HG03378 (cell line): ENCODE results near the gene ARHGEF19.

Source experiments
- ATAC-seq: cut with Tn5 transposase; IDR thresholded peaks from one replicate; pipeline ENCODE4 v1.9.1; 2021; ENCODE audit warnings: mild to moderate bottlenecking, moderate library complexity; ENCODE audit not compliant: unreplicated experiment

Gene ARHGEF19

DNA sequence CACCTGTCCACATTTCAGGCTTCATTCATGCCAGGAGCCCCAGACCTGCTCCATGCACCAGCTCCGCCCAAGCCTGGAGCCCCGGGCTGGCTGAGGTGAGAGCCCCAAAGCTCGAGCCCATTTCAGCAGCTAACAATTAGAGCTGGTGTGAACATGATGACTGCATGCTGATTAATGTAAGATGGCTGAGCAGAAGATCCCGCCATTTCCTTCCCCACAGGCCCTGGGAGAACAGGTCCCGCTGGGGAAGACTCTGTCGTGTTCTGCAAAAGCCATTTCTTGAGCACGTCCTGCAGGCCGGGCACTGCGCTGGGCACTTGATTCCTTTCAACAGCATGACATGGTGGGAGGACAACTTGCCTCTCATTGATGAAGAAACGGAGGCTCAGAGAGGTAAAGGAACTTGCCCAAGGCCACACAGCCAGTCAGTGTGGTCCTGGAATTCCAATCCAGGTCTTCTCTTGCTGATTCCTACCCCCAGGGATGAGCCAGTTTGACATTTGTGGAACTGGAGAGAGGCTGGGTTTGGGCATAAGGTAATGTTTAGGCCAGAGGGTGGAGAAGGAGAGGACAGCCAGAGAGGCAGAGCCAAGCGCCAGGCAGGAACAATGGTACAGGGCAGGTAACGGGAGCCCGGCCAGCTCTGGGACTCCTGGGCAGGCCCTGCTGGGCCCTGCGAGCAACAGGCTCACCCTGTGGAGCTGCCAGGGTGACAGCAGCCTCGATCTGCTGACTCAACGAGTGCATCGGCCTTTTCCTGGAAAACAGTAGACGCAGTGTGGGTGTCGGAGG is 28.5 kb downstream of the ARHGEF19 start:
- no peak for ATAC-seq

DNA sequence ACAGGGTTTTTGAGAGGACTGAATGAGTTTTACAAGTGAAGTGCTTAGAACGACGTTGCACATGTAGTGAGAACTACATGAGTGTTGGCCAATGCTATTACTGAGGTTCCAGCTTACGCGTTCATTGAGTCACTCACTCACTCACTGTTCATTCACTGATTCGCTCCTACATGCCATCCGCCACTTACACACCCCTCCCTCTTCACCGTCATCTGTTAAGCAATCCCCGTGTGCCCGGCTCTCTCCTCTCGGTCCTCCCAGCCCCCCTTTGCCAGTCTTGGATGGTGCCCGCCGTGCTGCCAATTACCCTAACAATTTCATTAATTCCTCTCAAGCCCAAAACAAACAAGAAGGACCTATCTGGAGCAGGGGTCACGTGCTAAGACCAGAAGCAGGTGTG is 29.3 kb downstream of the ARHGEF19 start:
- ATAC-seq = no peak

DNA sequence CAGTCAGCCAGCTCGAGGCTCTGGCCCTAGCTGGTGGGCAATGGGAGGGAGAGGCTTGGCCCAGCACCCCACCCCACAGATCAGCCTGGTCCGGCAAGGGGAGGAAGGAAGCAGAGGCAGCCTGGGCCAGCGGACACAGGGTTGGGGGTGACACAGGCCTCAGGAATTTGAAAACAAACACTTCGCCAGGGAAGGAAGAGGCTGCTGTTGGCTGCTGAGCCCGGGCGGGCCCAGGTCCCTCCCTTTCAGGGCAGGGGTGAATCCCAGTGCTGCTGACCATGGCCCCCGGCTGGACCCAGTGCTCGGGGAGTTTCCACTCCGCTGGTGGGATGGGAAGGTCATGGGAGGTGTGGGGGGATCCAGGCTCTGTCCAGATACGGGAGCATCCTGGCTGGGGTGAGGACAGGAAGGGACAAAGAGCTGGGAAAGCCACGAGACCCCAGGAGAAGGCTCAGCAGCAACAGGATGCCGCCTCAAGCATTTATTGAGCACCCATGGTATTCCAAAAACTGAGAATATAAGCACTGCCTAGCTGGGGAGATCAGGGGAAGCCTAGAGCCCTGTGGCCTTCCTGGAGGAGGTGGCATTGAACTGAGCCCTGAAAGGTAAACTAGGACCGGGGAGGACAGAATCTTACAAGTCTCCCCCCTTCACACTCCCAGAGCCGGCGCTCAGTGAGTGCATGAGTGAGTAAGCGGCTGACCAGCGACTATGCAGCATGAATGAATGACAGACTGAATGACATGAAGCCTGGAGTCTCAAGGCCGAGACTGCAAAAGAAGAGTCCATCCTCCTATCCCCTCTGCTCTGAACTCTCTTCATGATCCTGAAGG is 30.3 kb downstream of the ARHGEF19 start:
- ATAC-seq = no peak

DNA sequence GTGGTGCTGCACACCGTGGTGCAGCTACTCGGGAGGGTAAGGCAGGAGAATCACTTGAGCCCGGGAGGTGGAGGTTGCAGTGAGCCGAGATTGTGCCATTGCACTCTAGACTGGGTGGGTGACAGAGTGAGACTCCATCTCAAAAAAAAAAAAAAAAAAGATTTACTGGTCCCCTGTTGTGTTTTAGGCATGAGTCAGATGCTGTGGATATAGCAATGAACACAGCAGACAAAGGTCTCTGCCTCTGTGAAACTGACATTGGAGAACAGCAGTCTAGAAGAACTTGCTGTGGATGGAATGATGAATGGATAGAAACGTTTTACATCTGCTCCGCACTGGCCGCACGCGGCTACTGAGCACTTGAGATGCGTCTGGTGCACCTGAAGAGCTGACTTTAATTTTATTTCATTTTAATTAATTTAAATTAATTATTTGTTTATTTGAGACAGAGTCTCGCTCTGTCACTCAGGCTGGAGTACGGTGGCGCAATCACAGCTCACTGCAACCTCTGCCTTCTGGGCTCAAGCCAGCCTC is 32.1 kb downstream of the ARHGEF19 start:
- ATAC-seq = no peak

DNA sequence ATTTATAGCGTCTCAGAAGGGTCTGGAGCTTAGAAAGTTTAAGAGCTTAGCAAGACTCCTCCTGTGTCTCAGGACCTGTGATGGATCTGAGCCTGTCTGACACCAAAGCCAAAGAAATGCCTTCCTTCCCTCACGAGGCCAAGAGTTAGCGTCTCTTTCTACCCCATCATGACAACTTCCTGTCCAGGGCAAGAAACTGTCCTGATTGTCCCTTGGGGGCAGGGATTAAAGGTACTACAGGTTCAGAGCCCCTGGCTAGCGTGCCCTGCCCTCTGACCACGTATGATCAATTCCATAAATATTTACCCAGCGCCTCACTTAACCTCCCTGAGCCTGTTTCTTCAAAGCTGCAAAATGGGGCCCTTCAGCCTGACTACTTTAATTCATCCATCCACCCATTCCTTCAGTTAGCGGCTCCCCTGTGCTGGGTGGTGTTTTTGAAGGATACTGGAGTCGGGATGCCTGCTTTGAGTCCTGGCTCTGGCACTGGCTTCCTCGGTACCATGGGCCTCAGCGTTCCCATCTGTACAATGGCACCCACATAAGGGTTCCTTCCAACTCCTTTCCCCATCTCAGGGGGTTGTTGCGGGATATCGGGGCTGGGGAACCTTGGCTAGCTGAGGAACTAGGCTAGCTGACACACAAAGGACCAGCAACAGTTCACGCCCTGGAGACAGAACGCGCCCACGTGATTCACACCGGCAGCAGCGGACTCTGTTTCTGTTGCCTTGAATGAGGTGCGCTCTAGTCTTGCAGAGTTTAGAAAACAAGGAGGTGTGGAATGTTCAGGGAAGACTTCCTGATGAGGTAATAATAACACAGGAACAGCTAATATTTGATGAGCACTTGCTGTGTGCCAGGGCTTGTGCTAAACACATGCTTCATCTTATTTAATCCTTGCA is 33.6 kb downstream of the ARHGEF19 start:
- ATAC-seq = no peak

DNA sequence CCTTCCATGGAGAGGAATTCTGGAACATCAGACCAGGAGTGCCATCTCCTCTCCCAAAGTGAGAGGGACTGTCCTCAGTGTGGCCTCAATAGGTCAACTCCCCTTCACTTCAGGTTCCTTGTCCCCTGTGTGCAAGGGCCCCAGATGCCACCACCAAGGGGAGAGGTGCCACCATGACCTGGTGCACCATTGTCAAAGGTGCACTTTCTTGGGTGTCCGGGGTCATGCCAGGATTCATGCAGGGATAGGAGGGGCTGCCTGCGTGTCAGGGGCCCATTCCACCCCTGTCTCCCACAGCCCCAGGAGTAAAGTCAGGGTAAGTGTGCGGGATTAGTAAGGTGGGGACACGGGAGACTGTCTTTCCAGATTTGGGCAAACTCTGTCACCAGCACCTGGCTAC is 35.1 kb downstream of the ARHGEF19 start:
- no peak for ATAC-seq

DNA sequence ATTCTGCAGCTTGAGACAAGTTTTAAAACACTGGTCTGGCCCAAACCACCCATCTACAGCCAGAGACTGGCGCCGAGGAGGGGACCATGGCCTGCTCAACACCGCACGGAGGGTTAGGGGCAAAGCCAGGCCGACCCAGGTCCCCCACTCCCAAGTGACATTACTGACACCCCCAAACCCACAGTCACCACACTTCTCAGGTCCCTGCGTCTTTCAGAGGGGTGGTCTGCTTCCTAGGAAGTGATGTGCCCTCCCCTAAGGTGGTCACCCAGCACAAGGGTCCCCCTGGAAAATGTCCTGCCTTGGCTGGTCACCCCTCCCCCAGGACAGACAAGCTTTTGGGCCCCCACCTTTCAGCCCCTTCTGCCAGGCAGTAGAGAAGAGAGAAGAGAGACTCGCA is 35.8 kb downstream of the ARHGEF19 start:
- ATAC-seq = no peak

DNA sequence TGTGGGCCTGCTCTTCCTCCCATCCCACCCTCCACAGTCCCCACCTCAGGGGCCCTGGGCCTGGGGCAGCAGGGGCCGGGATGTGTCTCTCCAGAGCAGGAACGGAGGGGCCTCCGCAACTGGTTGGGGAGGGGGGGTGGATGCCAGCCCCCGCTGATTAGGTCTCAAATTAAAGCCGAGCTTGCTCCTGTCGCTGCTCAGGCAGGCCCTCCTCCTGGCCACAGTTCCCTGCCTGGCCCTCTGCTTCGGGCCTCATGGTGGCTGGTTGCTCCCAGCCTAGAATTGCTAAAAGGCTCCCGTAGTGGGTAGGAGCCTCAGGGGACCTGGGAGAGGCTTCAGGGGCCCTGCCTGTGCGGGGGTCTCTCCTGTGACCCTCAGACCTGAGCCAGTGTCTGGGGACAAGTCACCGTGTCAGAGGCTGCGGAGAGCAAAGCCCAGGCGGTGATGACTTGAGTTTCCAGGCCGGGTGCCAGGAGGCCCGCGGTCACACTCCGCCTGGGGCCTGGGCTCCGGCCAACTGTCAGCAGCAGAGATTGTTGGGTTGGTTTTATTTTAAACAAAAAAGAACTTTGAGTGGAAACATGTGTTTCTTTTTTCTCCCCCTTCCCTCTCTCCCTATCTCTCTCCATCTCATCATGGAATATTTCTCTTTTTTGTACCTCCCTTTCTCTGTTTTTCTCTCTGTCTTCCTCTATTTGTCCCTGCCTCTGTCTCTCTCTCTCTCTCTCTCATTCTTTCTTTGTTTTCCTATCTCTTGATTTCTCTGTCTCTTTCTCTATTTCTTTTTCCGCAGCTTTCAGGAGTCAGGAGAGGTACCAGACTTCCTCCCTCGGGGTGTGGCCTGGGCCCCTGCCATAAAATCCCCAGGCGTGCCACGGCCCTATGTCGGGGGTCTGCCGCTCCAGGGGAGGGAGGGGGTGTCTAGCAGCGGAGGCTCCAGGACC is 36.6 kb downstream of the ARHGEF19 start:
- ATAC-seq = no peak

DNA sequence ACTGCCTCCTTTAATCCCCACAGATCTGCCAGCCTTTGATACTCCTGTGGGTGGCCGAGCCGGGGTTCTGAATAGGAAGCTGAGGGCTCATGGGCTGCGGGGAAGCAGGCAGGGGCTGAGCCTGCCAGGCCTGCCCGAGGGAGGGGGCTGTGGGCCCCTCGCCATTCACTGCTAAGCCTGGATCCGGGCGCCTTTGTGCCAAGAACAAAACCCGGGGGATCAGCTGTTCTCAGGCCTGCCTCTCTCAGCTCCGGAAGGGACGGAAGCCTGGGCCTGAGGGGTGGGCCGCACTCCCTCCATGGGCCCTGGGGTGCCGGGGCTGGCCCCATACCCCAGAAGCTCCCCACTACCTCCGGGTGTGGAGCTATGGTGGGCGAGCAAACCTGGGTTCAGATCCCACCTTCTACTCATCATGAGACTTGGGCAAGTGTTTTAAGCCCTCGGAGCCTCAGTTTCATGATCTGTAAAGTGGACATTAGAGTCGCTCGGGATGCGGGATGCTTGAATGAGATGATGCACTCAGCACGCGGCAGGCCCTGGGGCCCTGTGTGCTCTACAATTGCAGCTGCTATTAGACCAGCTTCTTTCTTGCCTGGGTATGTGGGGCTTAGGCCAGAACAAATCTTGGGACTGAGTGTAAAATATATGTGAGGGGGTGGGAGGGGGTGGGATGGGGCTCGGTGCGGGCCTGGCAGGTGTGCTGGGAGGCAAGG is 37.4 kb downstream of the ARHGEF19 start:
- no peak for ATAC-seq

DNA sequence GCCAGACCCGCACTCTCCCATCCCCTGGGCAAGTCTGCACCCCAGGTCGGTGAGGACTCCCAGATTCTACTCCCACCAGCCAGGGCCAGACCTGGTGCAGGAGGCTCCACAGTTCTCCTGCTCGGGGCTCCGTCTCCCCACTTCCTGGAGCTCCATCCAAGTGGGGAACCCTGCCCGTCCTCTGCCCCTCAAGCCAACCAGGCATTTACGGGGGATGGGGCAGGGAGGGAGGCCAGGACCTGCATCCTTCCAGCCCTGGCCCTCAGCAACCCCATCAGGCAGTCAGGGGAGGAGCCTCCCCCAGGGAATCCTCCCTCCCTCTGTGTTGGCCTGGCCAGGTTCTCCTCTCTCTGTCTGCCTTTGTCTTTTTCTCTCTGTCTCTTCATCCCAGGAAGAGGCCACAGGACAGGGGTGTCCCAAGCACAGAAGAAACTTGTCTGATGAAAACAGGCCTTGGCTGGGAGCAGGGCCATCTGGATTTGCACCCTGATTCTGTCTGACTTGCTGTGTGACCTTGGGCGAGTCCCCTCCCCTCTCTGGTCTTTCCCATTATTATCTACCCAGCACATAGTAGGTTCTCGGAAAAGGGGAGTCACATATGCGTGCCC is 38.1 kb downstream of the ARHGEF19 start:
- no peak for ATAC-seq

DNA sequence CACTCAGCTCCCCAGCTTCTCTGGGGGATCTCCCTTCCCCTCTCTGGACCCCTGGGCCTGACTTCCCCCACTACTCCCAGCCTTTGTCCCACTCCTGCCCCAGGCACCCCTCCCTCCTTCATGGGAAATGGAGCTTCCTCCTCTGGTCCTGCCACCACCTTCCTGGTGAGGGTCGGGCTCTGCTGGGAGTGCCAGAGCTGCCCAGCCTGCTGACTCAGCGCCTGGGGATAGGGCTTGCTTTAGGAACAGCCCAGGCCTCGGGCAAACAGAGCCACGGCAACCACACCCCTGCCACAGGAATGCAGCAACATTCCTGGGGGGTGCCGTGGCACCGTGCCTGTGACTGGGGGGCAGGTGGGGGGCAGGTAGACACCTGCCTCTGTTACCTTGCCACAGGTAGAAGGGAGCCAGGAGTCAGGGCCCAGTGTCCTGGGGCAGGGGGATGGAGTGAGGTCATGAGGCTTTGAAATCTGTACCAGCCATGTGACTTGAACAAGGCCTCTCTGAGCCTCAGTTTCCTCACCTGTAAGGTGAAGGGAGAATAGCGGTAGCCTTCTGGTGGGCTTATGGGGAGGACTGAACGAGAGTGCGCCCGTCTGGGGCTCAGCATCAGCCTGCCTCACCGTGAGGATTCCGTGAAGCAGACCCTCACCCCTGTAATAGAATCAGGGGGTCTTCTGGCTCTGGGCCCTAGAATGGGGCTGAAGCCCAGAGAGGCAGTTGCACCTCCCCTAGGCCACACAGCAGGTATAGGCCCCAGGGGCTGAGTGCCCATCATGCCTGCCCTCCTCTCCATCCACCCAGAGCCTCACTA is 38.8 kb downstream of the ARHGEF19 start:
- ATAC-seq = no peak

DNA sequence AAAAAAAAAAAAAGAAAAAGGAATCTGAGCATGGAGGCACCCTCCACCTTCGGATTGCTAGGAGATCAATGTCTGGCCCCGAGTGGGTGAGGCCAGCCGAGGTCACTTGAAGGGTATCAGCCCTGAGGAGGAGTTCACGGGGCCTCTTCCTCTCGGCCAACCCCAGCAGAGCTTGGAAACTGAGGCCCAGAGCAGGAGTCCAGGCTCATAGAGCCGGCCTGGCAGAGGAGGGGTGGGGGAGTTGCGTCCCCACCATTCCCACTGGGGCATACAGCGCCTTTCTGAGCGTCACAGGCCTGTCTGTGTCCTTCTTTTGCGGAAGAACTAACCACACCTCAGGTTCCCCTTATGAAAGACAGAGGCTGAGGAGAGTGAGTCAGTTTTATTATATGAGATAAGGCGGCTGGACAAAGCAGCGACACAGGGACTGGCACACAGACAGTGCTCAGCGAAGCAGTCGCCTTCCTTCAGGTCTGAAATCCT is 39.4 kb downstream of the ARHGEF19 start:
- no peak for ATAC-seq

DNA sequence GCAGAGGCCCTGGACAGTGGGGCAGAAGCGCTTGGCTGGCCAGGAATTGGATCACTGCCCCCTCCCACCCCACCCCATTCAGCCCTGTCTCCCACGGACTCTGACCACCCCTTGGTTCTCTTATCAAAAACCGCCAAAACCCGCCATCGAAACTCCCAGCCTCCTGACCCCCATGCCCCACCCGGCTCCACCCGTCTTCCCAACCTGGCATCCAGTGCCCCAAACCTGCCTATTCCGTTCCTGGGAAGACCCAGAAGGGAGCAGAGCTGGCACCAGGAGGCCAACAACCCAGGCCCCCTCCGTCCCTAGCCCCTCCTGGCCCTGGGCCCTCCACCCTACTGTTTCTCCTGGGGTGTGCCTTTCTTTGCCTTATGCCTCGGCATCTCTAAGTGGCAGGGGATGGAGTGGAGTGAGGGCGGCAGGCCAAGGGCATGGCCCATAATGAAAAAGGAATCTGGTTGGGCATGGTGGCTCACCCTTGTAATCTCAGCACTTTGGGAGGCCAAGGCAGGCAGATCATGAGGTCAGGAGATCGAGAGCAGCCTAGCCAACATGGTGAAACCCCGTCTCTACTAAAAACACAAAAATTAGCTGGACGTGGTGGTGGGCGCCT is 40.1 kb downstream of the ARHGEF19 start:
- no peak for ATAC-seq

DNA sequence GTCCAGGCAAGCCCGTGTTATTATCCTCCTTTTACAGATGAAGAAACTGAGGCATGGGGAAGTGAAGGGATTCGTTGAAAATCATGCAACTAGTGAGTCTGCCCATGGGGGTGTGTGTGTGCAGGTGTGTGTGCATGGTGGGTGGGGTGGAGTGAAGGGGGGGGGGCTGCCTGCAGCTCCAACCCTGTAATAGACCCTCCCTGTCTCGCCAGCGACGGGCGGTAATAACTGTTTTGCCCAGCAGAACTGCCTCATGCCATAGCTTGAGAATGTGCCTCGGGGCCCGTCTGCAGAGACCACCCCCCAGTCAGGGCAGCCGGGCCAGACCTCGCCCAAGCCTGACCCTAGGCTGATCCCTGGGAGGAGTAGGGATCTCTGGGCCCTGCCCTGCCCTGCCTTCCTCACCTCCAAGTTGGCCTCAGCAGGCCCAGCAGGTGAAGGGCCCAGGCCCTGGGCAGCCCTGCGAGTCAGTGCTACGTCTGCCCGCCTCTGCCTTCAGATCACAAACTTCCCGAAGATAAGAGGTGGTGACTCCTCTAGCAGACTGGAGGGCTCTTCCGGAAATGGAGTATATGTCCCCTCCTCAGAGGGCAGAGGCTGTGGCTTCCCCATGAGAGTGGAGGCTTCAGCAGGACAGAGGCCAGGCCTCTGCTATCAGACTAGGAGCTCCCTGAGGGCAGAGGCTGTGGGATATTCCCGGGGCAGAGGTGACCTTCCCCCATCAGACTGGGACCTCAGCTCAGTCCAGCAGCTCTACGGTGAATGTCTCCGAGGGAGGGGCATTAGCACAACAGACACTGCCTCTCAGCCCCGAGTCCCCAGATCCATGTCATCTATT is 40.9 kb downstream of the ARHGEF19 start:
- no peak for ATAC-seq

DNA sequence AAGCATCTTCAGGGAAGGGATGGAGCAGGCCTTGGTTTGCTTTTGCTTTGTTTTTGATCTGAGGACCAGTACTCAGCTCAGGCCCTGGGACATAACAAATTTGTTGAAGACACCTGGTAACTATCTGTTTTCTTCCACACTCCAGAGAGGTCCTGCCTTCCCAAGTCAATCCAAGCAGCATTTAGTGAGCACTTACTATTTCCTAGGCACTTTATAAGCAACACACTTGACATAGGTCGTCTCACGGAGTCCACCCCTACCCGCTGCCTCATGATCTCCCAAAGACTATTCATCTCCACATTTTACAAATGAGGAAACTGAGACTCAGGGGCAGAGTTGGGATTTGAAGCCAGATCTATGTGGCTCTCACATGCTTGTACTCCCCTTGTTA is 42.2 kb downstream of the ARHGEF19 start:
- no peak for ATAC-seq

DNA sequence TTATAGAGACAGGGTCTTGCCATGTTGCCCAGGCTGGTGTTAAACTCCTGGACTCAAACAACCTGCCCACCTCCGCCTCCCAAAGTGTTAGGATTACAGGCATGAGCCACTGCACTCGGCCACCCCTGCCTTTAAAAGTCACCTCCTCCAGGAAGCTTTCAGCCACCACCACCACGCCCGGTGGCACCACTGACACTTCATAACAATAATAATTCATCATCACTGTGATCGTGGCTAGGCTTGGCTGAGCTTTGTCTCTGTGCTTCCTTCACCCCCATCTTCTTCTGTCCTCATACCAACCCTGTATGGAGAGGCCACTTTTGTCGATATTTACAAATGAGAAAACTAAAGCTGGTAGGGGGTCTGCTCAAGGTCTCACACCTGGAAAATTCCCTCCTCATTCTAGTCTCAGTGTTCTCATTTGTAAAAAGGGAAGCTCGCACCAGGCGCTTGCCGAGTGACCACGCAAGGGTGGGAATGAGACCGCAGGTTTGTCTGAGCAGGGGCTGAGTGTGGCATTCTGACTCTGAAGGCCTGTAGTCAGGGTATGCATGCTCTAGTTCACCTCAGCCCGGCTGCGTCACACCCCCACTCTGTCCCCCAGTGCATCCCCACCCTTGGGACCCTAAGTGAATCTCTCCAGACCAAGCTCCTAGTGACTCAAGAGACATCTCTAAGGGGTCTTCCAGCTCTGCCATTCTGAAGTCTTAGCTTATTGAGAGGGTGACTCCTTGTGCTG is 43.7 kb downstream of the ARHGEF19 start:
- ATAC-seq = no peak
